Spleen (tissue), 11 donors: Measurements from ENCODE around the gene SIGLEC15. TPM values are rescaled to one million over a fixed set of nuclear protein-coding genes. Genes with fewer than 3 reads are reported as not detected.
"Not testable (repeated sequence)": the region's sequence is repeated elsewhere in the genome, so short reads cannot be mapped to it uniquely, and the experiment has no call there.

Experiments used
- DNase-seq: peaks from one replicate; pipeline ENCODE4 v3.0.0-alpha.2; 2020
- H3K27ac ChIP-seq, 8 donors: fragments of 200-600 bp; sonication (generic) in 7 of 8; 1 replicate in 4 of 8; 2 replicates in 4 of 8; pipeline versions ENCODE4 v1.5.0 to v1.8.0; 2016 to 2021; ENCODE audit warnings: inconsistent platforms in 4 of 8, mild to moderate bottlenecking in 4 of 8, moderate library complexity in 1 of 8
- H3K27me3 ChIP-seq, 7 donors: fragments of 200-600 bp; sonication (generic) in 6 of 7; replicated peaks in 1 of 7; 1 replicate in 4 of 7; 2 replicates in 3 of 7; pipeline versions ENCODE4 v1.5.0 to v1.8.0; 2016 to 2021; ENCODE audit warnings: inconsistent platforms in 3 of 7, mild to moderate bottlenecking in 1 of 7
- H3K36me3 ChIP-seq, 6 donors: fragments of 200-600 bp; sonication (generic) in 5 of 6; 1 replicate in 4 of 6; 2 replicates in 2 of 6; pipeline versions ENCODE4 v1.5.0 to v1.8.0; 2016 to 2021; ENCODE audit warnings: inconsistent platforms in 2 of 6
- H3K4me1 ChIP-seq, 6 donors: fragments of 200-600 bp; sonication (generic) in 5 of 6; 1 replicate in 3 of 6; 2 replicates in 3 of 6; pipeline versions ENCODE4 v1.5.0 to v1.8.0; 2016 to 2021; ENCODE audit warnings: inconsistent platforms in 3 of 6
- H3K4me3 ChIP-seq, 8 donors: fragments of 200-600 bp; sonication (generic) in 7 of 8; 1 replicate in 4 of 8; 2 replicates in 4 of 8; pipeline versions ENCODE4 v1.5.0 to v1.8.0; 2016 to 2021; ENCODE audit warnings: inconsistent platforms in 4 of 8, mild to moderate bottlenecking in 4 of 8, moderate library complexity in 2 of 8
- H3K9me3 ChIP-seq, 8 donors: fragments of 200-600 bp; sonication (generic) in 7 of 8; 1 replicate in 4 of 8; 2 replicates in 4 of 8; pipeline versions ENCODE4 v1.5.0 to v1.8.0; 2016 to 2021; ENCODE audit warnings: inconsistent platforms in 4 of 8
- POLR2A ChIP-seq, 3 donors: fragments of 450-650 bp; IDR thresholded peaks; one replicate each; pipeline ENCODE4 v1.5.1; 2017; ENCODE audit warnings: antibody characterized with exemption in 3 of 3, mild to moderate bottlenecking in 1 of 3
- POLR2AphosphoS5 ChIP-seq, 3 donors: sonication (generic); formaldehyde crosslinking; IDR thresholded peaks; one replicate each; pipeline ENCODE4 v1.5.1; 2017; ENCODE audit warnings: antibody characterized with exemption in 3 of 3
- WGBS, 5 donors: extraction: QIAGEN DNeasy Blood & Tissue Kit in 3 of 5; methylation state at CpG; one replicate each; pipeline versions ENCODE4 v1.1.5 to v1.1.7; 2013 to 2018; 5-methylcytosine and 5-hydroxymethylcytosine counted together
- intact Hi-C: fragments of 100-400 bp; cut with DNase I; formaldehyde crosslinking; loops from one replicate; pipeline ENCODE4 v1.15.0; 2023; ENCODE audit warnings: low total_unique reads
- polyA plus RNA-seq, 3 donors: library from polyadenylated mRNA; stranded (reverse); fragments of 200-250 nt; gene quantifications; one replicate each; pipeline ENCODE4 v1.2.1, GENCODE V29; 2013
- total RNA-seq, 7 donors: library from RNA; depleted of rRNA in 3 of 7; stranded (reverse); fragments of >200 nt in 3 of 7; fragmentation: NEBNext Ultra II Directional in 4 of 7; extraction: Animal tissue kit (Norgen Biotek cat#: 25700) in 4 of 7; gene quantifications; one replicate each; pipeline versions ENCODE4 v1.1.0 to v1.2.1, GENCODE V29; 2016 to 2021
- TF ChIP-seq, protein P1 (sequence below), 11 experiments: fragments of 200-600 bp in 7 of 11; fragments of 450-650 bp in 4 of 11; sonication (generic) in 4 of 11; IDR thresholded peaks in 8 of 11; conservative IDR thresholded peaks in 3 of 11; 1 replicate in 7 of 11; 2 replicates in 4 of 11; pipeline versions ENCODE4 v1.4.0 to v1.8.0; 2016 to 2021; ENCODE audit warnings: antibody characterized with exemption in 11 of 11, inconsistent platforms in 4 of 11, mild to moderate bottlenecking in 1 of 11
- donor health status: healthy with polysubstance abuse.
- donor health status: DM: no; HTN: no; CAD: no; lungs with moderate emphysema.
- donor health status: DM: no; HTN: no; CAD: no.
- donor health status: Bipolar disorder and iron deficiency.
- donor health status: healthy.
- donor health status: DM: no; HTN: no; CAD: no.
- donor health status: DM: yes; HTN: yes; CAD: no.

The SIGLEC15 gene
- total and polyA plus RNA-seq, 10 donors: 0.28 to 3.5 (median 1.4) TPM

DNA sequence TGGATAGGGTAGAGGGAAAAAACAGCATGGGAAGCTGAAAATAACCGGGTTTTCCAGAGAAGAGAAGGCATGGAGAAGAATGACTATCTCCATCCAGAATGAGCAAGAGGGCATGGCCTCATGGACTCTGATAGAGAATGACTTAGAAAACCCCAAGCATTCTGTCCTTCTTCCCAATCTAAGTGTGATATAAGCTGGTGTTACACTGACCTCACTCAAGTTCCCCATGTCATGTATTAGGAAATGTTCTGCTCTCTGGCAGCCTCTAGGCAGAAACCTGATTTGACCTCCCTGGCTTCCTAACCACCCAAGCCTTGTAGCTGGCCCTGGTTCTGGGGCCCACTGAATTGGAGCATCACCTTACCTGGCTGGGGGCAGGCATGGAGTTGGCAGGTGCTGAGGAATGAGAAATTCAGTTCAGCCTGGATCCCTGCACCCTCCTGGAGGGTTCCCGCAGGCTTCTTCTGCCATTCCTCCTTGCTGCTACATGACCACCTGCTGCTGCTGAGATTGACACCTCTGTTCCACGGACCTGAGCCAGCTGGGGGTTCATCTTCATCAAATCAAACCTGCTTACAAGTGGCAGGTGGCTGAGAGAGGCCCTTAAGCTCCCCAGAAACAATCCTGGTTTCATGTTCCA lies 5.2 kb upstream of the SIGLEC15 start:
- Histone ChIP-seq H3K9me3 (peaks cover 0 to 14% (median 3%) of the 10 kb centered on the region in 8 donors), H3K36me3 (no peaks in the 10 kb centered on the region), H3K4me3 (no peak overlapping the region), H3K4me1 (peaks cover 0 to 1% (median under 1%) of the 10 kb centered on the region in 6 donors), H3K27me3 (peaks cover 0 to 4% (median 0%) of the 10 kb centered on the region in 7 donors), H3K27ac (no peak overlapping the region)
- intact Hi-C loops: no loop called here
- DNase-seq: no peak
- 68 to 87% (median 77%) methylated on average over 3 of the region's 3 CpGs for WGBS, 5 donors
- TF ChIP-seq POLR2A (IDR thresholded peaks at IDR 0.05): no peak
- TF ChIP-seq, protein P1, sequence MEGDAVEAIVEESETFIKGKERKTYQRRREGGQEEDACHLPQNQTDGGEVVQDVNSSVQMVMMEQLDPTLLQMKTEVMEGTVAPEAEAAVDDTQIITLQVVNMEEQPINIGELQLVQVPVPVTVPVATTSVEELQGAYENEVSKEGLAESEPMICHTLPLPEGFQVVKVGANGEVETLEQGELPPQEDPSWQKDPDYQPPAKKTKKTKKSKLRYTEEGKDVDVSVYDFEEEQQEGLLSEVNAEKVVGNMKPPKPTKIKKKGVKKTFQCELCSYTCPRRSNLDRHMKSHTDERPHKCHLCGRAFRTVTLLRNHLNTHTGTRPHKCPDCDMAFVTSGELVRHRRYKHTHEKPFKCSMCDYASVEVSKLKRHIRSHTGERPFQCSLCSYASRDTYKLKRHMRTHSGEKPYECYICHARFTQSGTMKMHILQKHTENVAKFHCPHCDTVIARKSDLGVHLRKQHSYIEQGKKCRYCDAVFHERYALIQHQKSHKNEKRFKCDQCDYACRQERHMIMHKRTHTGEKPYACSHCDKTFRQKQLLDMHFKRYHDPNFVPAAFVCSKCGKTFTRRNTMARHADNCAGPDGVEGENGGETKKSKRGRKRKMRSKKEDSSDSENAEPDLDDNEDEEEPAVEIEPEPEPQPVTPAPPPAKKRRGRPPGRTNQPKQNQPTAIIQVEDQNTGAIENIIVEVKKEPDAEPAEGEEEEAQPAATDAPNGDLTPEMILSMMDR (IDR thresholded peaks at IDR 0.05 in 8 of 11, conservative IDR thresholded peaks at IDR 0.05 in 3 of 11): no peak
- no peak for TF ChIP-seq POLR2AphosphoS5 (IDR thresholded peaks at IDR 0.05)

DNA sequence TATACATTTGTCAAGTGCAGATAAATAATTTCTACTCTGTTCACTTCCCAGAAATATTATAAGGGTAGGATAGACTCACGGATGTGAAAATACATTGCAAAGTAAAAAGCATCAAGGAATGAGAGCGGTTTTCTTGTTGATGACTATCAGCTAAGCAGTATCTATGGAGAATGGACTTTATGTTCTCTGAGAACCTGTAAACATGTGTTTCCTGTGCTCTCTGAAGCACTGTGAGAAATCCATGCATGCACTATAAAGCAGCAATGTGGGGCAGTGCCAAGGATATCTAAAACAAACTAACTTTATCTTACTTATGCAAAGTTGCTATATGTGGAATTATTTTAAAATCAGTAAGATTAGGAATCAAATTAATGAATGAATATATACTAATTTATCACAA lies 4.4 kb upstream of the SIGLEC15 start:
- TF ChIP-seq POLR2AphosphoS5 (IDR thresholded peaks at IDR 0.05) (no peak), POLR2A (IDR thresholded peaks at IDR 0.05) (no peak)
- TF ChIP-seq, protein P1 (IDR thresholded peaks at IDR 0.05 in 8 of 11, conservative IDR thresholded peaks at IDR 0.05 in 3 of 11): no peak
- H3K4me1 ChIP-seq: peaks cover 5 to 9% (median 7%) of the 10 kb centered on the region in 6 donors
- intact Hi-C loops: no loop called here
- DNase-seq: no peak
- H3K4me3 ChIP-seq: no peak overlapping the region
- peaks cover 0 to 14% (median 3%) of the 10 kb centered on the region in 8 donors for H3K9me3 ChIP-seq
- H3K27ac ChIP-seq: no peak overlapping the region
- no peaks in the 10 kb centered on the region for H3K36me3 ChIP-seq
- peaks cover 0 to 4% (median 0%) of the 10 kb centered on the region in 7 donors for H3K27me3 ChIP-seq
- 71 to 82% (median 75%) methylated on average over 2 of the region's 2 CpGs for WGBS, 5 donors

DNA sequence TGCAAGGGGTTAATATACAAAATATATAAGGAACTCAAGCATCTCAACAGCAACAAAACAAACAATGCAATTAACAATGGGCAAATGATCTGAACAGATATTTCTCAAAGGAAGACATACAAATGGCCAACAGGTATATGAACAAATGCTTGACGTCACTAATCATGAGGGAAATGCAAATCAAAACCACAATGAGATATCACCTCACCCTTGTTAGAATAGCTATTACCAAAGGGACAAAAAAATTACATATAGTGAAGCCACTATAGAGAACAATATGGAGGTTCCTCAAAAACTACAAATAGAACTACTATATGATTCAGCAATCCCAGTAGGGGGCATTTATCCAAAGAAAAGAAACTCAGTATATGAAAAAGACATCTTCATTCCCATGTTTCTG lies 3.8 kb upstream of the SIGLEC15 start:
- intact Hi-C loops: no loop called here
- Histone ChIP-seq H3K9me3 (peaks cover 0 to 10% (median 2%) of the 10 kb centered on the region in 8 donors), H3K27me3 (peaks cover 0 to 4% (median 0%) of the 10 kb centered on the region in 7 donors), H3K4me3 (no peak overlapping the region), H3K4me1 (peaks cover 5 to 16% (median 8%) of the 10 kb centered on the region in 6 donors), H3K36me3 (no peaks in the 10 kb centered on the region), H3K27ac (no peak overlapping the region)
- 51 to 74% (median 65%) methylated on average over 1 of the region's 1 CpG for WGBS, 5 donors
- DNase-seq: no peak
- TF ChIP-seq, protein P1 (IDR thresholded peaks at IDR 0.05 in 8 of 11, conservative IDR thresholded peaks at IDR 0.05 in 3 of 11): no peak
- TF ChIP-seq POLR2AphosphoS5 (IDR thresholded peaks at IDR 0.05): no peak
- no peak for TF ChIP-seq POLR2A (IDR thresholded peaks at IDR 0.05)

DNA sequence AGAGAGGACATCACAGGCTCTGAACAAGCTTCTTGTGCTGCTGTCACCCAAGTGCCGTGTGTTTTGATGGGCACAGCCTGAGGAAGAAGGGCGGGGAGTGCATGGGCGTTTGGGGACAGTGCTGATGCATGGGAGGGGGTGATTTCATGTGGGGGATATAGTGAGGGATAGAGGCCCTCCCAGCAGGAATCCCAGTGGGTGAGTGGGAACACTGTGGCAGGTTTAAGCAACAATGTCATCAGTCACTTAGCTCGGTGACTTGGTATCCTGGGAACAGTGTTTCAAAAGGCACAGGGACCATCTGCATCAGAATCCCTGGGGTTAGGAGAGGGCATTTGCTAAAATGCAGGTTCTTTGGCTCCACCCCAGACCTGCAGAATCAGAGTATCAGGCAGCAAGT lies 609 bp downstream of the SIGLEC15 start:
- intact Hi-C loops: no loop called here
- H3K36me3 ChIP-seq: no peaks in the 10 kb centered on the region
- no peak for DNase-seq
- H3K9me3 ChIP-seq: peaks cover 0 to 3% (median 0%) of the 10 kb centered on the region in 8 donors
- no peak overlapping the region for H3K27ac ChIP-seq
- WGBS, 5 donors: 71 to 84% (median 76%) methylated on average over 4 of the region's 4 CpGs
- H3K4me3 ChIP-seq: no peak overlapping the region
- no peaks in the 10 kb centered on the region for H3K27me3 ChIP-seq
- H3K4me1 ChIP-seq: peaks cover 16 to 48% (median 31%) of the 10 kb centered on the region in 6 donors
- TF ChIP-seq POLR2A (IDR thresholded peaks at IDR 0.05) (no peak), POLR2AphosphoS5 (IDR thresholded peaks at IDR 0.05) (no peak)
- TF ChIP-seq, protein P1 (IDR thresholded peaks at IDR 0.05 in 8 of 11, conservative IDR thresholded peaks at IDR 0.05 in 3 of 11): no peak

DNA sequence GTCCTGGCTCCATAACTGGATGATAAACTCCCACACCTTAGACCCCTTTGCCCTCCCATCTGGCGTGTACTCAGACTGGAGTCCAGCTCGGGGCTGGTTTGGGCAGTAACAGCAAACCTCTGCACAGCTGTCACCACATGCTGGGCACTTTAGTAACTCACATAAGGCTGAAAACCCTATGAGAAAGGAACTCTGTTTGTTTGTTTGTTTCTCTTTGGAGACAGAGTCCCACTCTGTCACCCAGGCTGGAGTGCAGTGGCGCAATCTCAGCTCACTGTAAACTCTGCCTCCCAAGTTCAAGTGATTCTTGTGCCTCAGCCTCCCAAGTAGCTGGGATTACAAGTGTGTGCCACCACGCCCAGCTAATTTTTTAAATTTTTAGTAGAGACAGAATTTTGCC lies 1.2 kb downstream of the SIGLEC15 start:
- WGBS, 5 donors: 87 to 95% (median 91%) methylated on average over 4 of the region's 4 CpGs
- H3K27me3 ChIP-seq, intact Hi-C loops, H3K9me3 ChIP-seq, DNase-seq, H3K27ac ChIP-seq, H3K4me3 ChIP-seq, H3K36me3 ChIP-seq: not testable (repeated sequence)
- H3K4me1 ChIP-seq: peaks cover 16 to 48% (median 31%) of the 10 kb centered on the region in 6 donors
